Effector CD8-positive, alpha-beta T cell (primary cell): ENCODE measurements around the gene TBC1D17.

ENCODE experiments used
- DNase-seq: peaks from one replicate; lab custom pipeline; 2025; lab: John Stamatoyannopoulos, UW
- total RNA-seq, 4 experiments: gene quantifications; one replicate each; lab custom pipeline; 2026; lab: John Stamatoyannopoulos, UW

Gene TBC1D17
- 40.2 to 86.1 (median 67.1) reads per million in 4 experiments for total RNA-seq

DNA sequence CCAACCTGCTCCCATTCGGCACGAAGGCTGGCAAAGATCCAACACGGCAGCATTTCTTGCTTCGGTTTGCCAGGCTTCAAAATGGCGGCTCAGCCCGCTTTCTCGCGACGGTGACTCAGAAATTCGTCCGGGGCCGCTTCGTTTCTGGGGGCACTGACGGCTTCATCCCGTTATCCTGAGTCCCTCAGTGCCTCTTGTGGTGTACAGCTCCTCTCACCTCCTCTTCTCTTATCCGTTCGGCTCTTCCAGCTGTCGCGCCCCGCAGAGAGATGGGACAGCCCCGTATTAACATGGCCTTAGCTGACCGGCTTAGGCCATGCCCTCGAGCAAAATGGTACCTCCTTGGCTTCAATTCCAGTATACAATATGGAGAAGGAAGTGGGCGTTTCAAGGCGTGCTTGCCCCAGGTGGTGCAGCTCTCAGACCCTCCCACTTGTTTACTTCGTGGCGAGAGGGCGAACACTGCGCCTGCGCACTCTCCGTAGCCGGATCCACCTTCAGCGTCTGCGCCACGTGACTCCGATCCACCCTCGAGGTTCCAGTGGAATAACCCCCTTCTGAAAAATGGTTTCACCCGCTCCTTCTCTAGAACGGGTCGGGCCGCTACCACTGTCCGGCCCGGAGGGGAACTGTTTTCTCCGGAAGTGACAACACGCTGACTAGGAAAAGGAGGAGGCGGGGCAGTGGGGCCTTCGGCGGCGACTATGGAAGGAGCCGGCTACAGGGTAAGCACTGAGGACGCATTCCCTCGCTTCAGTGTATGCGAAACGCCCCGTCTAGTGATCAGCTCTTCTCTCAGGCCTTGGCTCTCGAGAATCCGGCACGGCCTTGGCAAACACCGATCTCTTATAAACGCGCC, at the start of gene TBC1D17, which contains the start of gene AKT1S1:
Gene TBC1D17, plus strand, starts transcription at position 683 of the 859 bp plus-strand sequence. Its CDS starts 22 bp downstream, at position 705.
Gene AKT1S1, minus strand, starts transcription at position 336 of the 859 bp plus-strand sequence. CDS start 4,060 bp downstream, outside the sequence.
- DNase-seq, result peak; percentile 96

DNA sequence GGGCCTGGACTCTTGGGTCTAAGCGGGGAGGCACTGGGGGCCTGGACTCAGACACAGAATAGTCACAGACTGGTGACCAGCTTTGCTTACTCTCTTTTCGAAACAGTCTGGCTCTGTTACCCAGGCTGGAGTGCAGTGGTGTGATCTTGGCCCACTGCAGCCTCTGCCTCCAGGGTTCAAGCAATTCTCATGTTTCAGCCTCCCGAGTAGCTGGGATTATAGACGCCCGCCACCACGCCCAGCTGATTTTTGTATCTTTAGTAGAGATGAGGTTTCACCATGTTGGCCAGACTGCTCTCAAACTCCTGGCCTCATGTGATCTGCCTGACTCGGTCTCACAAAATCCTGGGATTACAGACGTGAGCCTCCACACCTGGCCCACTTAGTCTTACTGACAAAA, 48.3 kb upstream of the TBC1D17 start:
- DNase-seq, result no peak

DNA sequence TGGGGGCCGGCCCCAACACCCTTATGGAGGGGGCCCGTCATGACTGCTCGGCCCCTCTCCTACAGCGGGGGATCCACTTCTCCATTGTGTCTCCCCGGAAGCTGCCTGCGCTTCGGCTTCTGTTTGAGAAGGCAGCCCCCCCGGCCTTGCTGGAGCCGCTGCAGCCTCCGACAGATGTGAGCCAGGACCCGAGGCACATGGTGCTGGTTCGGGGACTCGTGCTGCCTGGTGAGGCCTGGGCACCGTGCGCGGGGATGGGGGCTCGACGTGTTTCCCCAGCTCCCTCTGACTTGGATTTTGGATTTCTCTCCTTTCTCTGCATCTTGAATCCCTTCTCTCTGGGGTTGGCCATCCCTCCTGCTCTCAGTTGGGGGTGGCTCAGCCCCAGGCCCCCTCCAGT, 47.8 kb upstream of the TBC1D17 start:
- no peak for DNase-seq

DNA sequence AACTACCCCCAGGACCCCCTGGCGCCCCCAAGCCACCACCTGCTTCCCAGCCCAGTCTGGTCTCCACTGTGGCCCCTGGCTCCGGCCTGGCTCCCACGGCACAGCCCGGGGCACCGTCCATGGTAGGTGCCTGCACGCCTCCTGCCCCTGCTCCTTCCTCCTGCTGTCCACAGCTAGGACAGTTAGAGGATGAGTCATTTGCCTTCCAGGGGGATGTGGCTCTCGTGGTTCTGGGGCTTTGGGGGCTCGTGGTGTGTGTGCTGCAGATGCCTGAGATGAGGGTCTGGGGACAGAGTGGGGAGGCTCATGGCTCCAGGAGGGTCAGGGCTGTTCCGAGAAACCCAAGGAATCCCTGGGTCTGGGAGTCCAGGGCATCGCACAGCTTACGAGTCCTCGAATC, 46.7 kb upstream of the TBC1D17 start:
- no peak for DNase-seq

DNA sequence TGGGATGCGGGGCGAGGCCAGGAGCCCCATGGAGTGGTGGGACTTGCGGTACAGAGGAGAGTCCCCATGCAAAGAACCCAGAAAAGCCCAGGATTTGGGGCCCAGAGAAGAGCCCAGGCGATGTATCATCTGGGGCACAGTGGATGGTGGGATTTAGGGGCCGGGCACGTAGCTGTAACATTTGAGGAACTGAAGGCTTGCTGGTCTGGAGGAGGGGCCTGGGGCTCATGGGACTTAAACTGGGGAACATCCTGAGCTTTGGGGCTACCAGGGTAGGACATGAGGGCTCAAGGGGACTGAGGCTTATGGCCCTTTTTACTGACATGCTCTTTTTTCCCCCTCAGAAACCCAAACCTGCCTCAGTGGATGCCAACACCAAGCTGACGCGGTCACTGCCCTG, 45.9 kb upstream of the TBC1D17 start:
- no peak for DNase-seq

DNA sequence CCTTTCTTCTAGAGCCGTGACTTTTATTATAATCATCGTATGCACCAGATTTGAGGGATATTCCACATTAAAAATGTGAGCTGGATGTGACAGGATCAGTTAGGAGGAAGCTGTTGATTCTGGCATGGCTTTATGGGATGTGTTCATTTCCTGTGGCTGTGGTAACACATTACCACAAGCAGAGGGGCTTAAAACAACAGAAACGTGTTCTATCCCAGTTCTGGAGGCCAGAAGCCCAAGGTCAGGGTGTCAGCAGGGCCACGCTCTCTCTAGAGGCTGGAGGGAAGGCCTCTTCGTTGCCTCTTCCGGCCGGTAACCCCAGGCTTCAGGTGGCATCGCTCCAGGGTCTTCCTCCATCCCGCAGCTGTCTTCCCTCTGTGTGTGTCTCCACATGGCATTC, 44.9 kb upstream of the TBC1D17 start:
- DNase-seq, result no peak

DNA sequence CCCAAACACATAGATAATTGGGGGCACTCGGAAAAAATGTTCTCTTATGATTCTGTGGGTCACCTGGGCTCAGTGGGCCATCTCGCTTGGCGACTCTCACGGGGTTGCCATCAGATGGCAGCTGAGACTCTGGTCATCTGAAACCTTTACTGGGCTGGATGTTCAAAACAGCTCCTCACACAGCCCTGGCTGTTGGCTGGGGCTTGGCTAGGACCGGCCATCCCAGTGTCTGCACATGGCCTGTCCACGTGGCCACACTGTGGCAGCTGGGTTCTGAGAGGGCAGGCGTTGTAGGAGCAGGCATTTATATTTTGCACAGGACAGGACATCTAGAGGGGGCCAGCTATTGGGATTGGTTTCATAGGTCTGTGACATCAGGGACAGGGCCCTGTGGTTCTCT, 43.9 kb upstream of the TBC1D17 start:
- no peak for DNase-seq

DNA sequence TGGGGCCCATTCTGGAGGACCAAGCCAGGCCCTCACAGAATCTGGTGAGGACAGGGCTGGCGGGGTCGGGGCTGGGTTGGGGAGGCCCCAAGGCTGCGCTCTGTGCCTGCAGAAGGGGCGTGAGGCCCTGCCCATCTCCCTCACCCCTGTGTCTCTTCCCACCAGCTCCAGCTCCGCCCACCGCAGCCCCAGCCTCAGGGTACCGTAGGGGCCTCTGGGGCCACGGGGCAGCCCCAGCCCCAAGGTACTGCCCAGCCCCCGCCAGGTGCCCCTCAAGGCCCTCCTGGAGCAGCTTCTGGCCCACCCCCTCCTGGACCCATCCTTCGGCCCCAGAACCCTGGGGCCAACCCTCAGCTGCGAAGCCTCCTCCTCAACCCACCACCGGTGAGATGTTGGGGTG, 41.9 kb upstream of the TBC1D17 start:
- no peak for DNase-seq

DNA sequence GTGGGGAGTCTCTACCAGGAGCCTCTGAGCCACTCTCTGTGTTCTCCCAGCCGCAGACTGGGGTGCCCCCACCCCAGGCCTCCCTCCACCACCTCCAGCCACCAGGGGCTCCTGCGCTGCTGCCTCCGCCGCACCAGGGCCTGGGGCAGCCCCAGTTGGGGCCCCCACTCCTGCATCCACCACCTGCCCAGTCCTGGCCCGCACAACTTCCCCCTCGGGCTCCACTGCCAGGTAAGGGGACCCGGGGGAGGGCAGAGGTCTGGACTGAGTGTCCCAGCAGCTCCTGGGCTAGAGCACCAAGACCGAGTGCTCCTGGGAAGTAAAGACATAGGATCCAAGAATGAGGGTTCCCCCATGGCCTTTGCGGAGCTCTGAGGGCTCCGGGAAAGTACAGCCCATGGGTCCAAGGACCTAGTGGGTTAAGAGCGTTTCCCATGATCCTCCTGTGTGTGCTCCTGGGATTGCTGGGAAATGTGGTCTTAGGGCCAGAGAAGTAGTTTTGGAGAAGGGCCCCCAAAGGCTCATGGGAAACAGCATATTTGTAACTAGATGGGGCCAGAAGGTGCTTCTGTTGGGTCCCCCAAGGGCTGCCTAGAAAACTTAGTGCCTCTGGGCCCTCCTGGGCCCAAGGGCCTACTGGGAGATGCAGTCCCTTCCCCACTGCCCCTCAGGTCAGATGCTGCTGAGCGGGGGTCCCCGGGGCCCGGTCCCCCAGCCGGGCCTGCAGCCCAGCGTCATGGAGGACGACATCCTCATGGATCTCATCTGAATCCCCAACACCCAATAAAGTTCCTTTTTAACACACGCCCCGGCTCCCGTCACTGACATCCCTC, 41.1 kb upstream of the TBC1D17 start:
- DNase-seq, result no peak

DNA sequence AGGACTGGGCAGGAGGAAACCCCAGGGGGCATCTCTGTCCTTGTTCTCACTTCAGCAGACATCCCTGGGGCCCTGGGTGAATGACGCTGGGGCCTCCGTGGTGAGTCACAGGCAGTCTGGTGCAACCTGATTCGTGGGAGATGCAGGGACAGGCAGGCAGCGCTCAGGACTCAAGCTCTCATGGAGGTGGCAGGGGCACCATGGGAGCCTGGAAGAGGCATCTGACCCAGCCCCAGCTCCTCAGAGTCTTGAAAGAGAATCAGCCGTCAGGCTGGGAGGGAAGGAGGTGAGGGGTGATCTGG, 40.5 kb upstream of the TBC1D17 start:
- DNase-seq, result no peak

DNA sequence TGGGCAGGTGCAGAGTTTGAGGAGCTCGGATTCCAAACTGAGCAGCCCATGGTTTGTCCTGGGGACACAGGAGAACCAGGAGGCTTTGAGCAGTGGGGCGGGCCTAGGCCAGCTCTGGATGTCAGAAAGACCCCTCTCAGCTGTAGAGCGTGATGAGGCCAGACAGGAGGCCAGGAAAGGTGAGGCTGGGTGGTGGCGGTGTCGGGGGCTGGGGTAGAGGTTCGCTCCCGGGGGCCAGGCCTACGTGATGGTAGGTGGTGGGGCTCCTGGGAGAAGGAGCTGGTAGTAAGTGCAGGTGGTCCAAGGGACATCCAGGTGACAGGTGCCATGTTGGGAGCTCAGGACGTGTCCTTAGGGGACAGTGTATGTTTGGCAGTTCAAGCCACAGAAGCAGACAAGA, 40.1 kb upstream of the TBC1D17 start:
- no peak for DNase-seq

DNA sequence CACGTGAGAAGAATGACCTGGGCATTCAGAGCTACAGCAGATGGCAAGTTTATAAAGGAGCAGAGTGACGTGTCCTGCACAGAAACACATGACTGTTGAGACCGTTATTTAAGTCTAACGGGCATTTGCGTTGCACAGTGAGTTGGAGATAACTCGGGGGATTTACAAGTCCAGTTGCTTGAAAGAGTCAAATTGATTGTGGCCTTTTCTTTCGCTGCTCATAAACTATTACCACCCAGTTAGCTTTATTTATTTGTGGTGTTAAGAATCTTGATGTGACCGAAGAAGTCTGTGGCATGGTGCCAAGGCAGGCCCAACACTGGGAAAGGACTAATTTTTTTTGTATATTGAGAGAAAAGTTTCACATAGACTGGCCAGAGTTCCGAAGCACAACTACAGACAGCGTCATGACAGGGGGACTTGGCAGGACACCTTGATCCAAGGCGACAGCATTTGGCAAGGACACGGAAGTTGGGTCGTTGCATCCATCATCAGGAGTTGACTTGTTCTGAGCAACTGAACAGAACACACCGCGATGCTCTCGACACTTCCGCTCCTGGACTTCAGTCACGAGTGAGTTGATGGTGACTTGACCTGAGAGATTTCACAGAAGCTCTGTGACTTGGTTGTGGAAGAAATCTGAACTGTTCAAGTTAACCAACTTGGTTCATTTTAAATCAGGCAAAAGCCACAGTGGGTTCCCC, 38.5 kb upstream of the TBC1D17 start:
- no peak for DNase-seq

DNA sequence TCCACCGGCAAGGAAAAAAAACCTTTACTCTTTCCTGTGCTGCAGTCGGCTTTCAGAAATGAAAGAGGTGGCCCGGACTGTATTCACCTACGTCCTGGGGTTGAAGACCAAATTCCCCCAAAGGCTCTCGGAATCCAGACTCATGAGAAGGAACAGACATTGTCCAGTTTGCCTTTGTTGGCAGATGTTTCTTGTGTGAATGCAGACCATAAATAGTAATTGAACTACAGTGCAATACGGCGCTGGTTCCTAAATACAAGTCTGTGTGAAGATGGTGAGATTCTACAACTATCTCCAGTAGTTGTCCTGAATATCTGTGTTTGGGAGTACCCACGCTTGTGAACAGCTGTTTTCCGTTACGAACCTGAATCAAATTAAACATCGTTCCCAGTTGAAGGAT, 37.8 kb upstream of the TBC1D17 start:
- DNase-seq, result no peak

DNA sequence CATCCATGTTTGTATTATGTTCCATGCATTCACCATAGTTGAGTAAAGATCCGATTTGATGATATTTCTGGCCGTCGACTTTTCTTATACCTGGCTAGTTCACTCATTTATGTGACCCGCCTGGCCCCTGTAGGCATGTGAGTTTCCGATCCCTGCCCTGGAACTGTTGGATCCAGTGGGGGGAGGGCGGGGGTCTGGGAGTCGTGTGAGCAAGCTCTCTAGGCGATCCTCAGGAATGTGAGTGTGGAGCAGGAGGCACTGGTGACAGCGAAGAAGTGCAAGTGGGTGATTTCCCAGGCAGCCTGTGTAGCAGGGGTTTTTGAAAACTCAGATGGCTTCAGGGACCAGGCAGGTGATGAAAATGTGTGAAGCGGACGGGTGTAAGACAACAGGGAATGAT, 37.2 kb upstream of the TBC1D17 start:
- no peak for DNase-seq

DNA sequence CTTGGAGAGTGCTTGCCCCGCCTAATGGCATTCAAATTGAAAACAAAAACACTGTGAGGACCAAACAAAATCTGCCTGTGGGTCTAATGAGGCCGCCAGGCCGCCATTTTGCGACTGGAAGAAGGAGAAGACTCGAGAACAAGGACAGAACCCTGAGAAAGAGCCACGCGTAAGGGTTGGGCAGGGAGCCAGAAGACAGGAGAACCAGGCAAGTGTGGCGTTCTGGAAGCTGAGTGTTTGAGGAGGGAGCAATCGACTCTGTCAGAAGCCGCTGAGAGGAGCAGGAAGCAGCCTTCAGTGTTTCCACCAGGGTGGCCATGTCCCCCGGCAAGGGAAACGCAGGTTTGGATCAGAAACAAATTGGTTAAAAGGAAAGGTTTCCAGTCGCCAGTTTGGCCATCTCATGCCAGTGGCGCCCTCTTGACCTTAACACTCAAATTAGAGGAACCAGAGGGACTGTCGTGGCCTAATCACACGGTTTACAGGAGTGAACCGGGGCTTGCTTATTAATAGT, 36.7 kb upstream of the TBC1D17 start:
- no peak for DNase-seq

DNA sequence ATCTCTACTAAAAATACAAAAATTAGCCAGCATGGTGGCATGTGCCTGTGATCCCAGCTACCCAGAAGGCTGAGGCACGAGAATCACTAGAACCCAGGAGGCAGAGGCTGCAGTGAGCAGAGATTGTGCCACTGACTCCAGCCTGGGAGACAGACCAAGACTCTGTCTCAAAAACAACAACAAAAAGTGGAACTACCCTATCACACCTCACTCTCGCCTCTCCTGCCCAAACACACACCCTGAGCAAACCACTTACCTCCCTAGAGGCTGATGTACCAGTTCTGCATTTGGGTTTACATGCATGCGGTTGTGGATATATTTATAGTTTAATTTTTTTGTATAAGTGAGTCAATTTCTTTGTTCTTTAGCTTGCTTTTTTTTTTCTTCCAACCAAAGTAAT, 34.2 kb upstream of the TBC1D17 start:
- DNase-seq, result no peak

DNA sequence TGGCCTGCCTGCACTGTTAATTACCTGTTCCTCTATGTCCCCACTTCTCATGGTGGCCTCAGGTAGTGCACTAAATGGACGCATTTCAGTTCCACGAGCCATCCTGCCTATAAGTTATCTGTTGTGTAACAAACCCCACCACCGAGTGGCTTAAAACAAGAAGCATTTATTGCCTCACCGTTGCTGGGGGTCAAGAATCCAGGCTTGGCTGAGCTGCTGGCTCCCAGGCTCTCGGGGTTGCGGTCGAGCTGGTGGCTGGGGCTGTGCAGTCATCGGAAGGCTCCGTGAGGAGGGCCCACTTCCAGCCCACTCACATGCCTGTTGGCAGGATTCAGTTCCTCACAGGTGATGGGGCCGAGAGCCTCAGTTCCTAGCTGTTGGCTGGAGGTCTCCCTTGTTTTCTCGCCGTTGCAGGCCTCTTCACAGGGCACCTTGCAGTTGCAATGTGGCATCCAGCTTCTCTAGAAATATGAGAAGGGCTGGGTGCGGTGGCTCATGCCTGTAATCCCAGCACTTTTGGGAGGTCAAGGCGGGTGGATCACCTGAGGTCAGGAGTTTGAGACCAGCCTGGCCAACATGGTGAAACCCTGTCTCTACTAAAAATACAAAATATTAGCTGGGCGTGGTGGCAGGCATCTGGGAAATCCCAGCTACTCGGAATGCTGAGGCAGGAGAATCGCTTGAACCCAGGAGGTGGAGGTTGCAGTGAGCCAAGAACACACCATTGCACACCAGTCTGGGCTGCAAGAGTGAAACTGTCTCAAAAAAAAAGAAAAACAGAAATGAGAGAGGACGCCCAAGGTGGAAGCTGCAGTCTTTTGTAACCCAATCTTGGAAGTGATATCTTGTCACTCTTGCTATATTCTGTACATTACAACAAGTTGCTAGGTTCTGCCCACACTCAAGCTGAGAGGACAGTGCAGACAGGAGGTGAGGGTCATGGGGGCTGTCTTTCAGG, 33.1 kb upstream of the TBC1D17 start:
- no peak for DNase-seq

DNA sequence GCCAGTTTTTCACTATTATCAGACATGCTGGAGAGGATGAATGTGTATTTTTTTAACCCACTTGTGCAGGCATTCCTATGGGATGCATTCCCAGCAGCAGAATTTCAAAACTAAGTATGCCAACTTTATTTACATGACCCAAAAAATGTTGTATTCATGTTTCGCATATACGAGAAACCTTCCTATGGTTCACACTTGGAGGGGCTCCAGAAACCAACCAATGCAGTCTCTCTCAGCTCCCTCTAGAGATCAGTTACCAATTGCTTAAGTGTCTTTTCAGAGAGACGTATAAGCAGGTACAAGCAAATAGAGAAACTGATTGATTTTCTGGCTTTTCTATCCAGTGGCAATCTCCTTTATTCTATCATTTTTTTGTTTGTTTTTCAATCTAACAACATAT, 32.1 kb upstream of the TBC1D17 start:
- DNase-seq, result no peak

DNA sequence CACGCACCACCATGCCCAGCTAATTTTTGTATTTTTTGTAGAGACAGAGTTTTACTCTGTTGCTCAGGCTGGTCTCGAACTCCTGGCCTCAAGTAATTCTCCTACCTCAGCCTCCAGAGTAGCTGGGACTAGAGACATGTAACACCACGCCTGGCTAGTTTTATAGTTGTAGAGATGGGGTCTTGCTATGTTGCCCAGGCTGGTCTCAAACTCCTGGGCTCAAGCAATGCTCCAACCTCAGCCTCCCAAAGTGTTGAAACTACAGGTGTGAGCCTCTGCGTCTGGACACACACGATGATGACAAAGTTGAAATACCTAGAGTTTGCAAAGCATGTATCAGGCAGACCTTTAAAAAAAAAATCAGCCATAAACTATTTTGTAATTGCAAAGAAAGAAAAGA, 31.1 kb upstream of the TBC1D17 start:
- DNase-seq, result no peak

DNA sequence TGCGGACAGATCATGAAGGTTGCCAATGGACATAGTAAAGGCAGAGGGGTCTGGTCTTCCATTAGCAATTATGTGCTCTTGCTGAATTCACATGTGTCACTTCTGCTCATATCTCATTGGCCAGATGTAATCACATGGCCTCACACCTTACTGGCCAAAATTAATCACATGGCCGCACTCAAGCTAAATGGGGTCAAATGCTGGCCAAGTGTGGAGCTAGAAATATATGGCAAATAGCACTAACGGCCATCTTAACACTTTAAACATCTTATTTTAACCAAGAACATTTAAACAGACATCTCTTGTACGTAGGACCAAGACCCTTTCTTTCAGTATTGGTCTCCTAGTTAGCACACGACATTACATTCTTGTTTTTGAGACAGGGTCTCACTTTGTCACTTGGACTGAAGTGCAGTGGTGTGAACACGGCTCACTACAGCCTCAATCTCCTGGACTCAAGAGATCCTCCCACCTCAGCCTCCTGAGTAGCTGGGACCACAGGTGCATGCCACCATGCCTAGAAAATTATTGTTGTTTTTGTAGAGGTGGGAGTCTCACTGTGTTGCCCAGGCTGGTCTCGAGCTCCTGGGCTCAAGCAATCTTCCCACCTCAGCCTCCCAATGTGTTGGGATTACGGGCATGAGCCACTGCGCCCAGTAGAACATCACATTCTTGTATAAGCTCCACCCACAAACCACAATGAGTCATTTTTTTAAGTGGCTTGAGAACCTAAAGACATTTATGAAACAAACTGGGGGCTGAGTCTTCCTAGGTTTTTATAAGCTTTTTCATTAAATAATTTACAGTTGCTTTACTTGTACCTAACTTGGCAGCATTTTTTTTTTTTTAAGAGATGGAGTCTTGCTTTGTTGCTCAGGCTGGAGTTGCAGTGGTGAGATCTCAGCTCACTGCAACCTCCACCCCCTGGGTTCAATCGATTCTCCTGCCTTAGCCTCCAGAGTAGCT, 29.5 kb upstream of the TBC1D17 start:
- DNase-seq, result no peak
